ENCODE measurements around the gene TXNL1.

The TXNL1 gene

DNA sequence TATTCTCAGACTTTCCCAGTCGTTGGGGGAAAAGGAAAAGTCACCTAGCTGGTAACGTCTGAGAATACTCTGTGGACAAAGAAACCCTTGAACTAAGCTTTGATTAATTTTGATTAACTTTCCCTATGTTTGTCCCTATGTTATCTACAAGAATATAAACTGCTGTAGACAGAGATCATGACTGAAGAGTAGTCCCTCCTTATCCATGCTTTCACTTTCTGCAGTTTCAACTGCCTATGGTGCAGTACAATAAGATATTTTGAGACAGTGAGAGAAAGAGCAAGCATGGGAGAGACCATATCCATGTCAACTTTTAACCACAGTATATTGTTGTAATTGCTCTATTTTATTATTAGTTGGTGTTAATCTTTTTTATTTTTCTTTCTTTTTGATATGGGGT is 31.8 kb downstream of the TXNL1 start:
- H3K27ac ChIP-seq: no peak overlapping the region
- no peaks in the 10 kb centered on the region for H3K27me3 ChIP-seq
- TF ChIP-seq CTCF (IDR thresholded peaks at IDR 0.05): no peak
- H3K4me1 ChIP-seq (ENCODE audit: control insufficient read depth in 1 of 2, insufficient read depth in 1 of 2, low read depth in 1 of 2, low read length in 1 of 2): no peaks in the 10 kb centered on the region
- H3K36me3 ChIP-seq: peaks cover 65% of the 10 kb centered on the region
- H3K4me3 ChIP-seq (ENCODE audit: low read depth in 1 of 2, low read length in 1 of 2): no peak overlapping the region
- H3K9me3 ChIP-seq: no peaks in the 10 kb centered on the region

DNA sequence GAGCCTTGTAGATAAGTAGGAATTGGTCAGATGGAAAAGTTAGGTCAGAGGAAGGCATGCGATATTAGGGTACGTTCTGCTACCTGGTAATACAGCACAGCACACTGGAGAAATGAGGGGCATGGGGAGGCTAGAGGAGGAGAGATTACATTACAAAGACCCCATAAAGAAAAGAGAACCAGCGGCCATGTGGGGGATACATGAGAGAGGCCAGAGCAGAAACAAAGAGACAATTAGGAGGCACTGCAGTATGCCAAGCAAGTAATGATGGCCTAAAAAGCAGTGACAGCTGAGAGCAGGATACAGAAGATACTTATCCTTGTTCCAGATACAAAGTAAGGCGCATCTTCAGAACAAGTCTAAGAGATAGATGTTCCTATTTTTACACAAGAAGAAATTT is 40.0 kb downstream of the TXNL1 start:
- Histone ChIP-seq H3K4me3 (ENCODE audit: low read depth in 1 of 2, low read length in 1 of 2) (no peak overlapping the region), H3K27me3 (no peaks in the 10 kb centered on the region), H3K9me3 (peaks cover under 1% of the 10 kb centered on the region), H3K27ac (no peak overlapping the region), H3K4me1 (ENCODE audit: control insufficient read depth in 1 of 2, insufficient read depth in 1 of 2, low read depth in 1 of 2, low read length in 1 of 2) (no peaks in the 10 kb centered on the region), H3K36me3 (peaks cover 18% of the 10 kb centered on the region)
- no peak for TF ChIP-seq CTCF (IDR thresholded peaks at IDR 0.05)

DNA sequence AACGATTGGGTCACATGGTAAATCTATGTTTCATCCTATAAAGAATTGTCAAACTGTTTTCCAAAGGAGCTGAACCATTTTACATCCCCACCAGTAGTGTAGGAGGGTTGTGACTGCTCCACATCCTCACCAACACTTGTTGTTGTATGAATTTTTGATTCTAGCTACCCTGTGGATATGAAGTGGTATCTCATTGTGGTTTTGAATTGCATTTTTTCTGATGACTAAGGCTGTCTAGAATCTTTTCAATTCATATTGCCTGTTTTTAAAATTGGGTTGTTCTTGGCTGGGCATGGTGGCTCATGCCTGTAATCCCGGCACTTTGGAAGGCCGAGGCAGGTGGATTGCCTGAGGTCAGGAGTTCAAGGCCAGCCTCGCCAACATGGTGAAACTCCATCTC is 44.5 kb downstream of the TXNL1 start:
- Histone ChIP-seq H3K27me3 (no peaks in the 10 kb centered on the region), H3K36me3 (no peaks in the 10 kb centered on the region), H3K4me1 (ENCODE audit: control insufficient read depth in 1 of 2, insufficient read depth in 1 of 2, low read depth in 1 of 2, low read length in 1 of 2) (no peaks in the 10 kb centered on the region), H3K4me3 (ENCODE audit: low read depth in 1 of 2, low read length in 1 of 2) (no peak overlapping the region), H3K27ac (no peak overlapping the region), H3K9me3 (peaks cover 6% of the 10 kb centered on the region)
- TF ChIP-seq CTCF (IDR thresholded peaks at IDR 0.05): no peak

DNA sequence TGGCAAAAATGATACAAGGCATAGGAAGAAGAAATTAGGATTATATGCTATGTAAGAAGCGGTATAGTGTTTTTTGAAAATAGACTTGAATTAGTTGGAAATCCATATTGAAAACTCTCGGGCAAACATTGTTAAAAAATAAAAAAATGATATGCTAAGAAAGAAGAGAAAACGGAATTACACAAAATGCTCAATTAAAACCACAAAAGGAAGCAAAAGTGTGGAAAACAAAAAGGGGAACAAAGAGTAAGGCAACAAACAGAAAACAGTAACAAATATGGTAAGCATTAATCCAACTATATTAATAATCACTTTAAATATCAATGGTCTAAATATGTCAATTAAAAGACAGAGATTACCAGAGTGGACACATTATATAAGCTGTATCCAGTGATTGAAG is 58.4 kb downstream of the TXNL1 start:
- H3K4me3 ChIP-seq (ENCODE audit: low read depth in 1 of 2, low read length in 1 of 2): no peak overlapping the region
- TF ChIP-seq CTCF (IDR thresholded peaks at IDR 0.05): no peak

DNA sequence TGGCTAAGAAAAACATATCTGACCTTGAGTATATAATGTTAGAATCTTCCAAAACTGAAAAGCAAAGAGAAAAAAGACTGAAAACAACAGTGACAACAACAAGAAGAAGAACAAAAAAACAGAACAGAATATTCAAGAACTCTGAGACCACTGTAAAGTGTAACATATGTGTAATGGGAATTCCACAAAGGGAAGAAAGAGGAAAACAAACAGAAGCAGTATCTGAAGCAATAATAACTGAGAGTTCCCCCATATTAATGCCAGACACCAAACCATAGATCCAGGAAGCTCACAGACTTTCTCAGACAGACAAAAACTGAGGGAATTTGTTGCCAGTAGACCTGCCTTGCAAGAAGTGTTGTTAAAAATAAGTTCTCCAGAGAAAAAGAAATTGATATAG is 58.9 kb downstream of the TXNL1 start:
- TF ChIP-seq CTCF (IDR thresholded peaks at IDR 0.05): no peak
- no peaks in the 10 kb centered on the region for H3K9me3 ChIP-seq
- H3K27ac ChIP-seq: no peak overlapping the region
- peaks cover 13 to 14% of the 10 kb centered on the region in 2 experiments for H3K4me1 ChIP-seq (ENCODE audit: control insufficient read depth in 1 of 2, insufficient read depth in 1 of 2, low read depth in 1 of 2, low read length in 1 of 2)
- H3K36me3 ChIP-seq: no peaks in the 10 kb centered on the region
- no peak overlapping the region for H3K4me3 ChIP-seq (ENCODE audit: low read depth in 1 of 2, low read length in 1 of 2)
- H3K27me3 ChIP-seq: no peaks in the 10 kb centered on the region

More for the DNA sequence above, 58.4 kb downstream of the TXNL1 start:
- no peaks in the 10 kb centered on the region for H3K9me3 ChIP-seq
- H3K27me3 ChIP-seq: no peaks in the 10 kb centered on the region
- H3K4me1 ChIP-seq (ENCODE audit: control insufficient read depth in 1 of 2, insufficient read depth in 1 of 2, low read depth in 1 of 2, low read length in 1 of 2): peaks cover 13 to 14% of the 10 kb centered on the region in 2 experiments
- H3K27ac ChIP-seq: peak overlapping the region; percentile 33
- no peaks in the 10 kb centered on the region for H3K36me3 ChIP-seq

Data from neutrophil (primary cell).